GM21737 (cell line): ENCODE measurements around the gene PRKN.
"Not testable (repeated sequence)": the region's sequence is repeated elsewhere in the genome, so short reads cannot be mapped to it uniquely, and the experiment has no call there.

Source experiments
- ATAC-seq: cut with Tn5 transposase; IDR thresholded peaks from one replicate; pipeline ENCODE4 v1.9.1; 2021; ENCODE audit warnings: mild to moderate bottlenecking, moderate library complexity; ENCODE audit not compliant: unreplicated experiment

The PRKN gene

DNA sequence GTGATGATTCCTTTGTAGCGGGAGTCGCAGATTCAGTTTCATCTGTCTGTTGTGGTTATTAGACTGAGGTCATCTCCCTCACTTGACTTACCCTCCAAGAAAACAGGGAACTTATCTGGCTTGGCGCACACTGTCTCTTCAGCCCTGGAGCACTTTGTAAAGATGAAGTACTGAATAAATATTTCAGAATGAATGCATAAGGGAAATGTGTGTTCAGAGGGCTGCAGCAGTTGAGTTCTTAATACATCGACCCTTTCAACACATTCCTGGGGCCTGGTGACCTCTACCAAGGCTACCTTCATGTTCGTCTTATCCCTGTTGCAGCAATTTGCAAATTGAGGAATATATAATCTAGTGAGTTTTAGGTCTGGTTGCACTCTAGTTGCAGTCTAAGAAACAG is 801.2 kb downstream of the PRKN start:
- ATAC-seq, result no peak

DNA sequence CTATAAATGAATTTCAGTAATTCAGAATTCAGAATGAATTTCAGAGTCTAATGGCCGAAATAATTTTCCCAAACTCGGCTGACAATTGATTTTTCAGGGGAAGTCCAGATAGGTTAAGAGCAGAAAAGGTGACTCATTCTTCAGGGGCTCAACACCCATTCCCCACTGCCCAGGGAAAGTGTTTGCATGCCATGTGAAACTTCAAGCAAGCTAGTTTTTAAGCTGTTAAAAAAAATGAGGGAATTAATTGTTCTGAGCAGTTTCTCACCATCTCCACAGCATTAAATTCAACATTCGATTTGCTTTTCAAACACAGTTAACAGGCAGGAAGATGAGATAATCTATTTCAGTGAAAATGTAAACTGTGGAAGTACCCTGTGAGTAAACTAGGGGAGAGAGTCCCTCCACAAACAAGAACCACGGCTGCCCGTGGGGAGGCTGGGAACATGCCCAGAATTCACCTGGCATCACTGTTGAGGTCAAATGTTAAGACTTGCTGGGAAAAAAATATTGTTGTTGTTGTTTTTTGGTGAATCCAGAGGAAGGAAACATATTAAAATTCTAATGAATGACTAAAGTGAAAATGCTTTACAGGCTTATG is 803.0 kb downstream of the PRKN start:
- ATAC-seq, result no peak

DNA sequence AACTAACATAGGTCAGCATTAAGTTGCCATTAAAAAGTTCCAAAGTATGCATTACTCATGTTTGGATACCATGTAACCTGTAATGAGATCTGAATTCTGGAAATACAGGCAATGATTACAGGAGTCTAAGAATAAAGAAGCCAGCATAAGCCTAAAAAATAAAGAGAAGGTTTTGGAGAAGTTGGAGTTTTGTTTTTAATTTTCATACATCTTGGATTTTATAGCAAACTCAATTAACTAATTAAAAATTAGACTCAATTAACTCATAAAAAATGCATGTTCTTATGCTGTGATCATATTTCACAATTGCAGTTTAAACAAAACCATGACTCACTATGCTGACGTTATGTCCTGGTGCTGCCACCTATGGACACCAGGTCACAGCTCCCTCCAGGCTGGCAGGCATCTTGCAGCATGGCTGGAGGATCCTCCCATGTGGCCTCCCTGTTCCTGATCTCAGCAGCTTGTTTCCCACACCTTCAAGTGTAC is 804.9 kb downstream of the PRKN start:
- ATAC-seq, result no peak

DNA sequence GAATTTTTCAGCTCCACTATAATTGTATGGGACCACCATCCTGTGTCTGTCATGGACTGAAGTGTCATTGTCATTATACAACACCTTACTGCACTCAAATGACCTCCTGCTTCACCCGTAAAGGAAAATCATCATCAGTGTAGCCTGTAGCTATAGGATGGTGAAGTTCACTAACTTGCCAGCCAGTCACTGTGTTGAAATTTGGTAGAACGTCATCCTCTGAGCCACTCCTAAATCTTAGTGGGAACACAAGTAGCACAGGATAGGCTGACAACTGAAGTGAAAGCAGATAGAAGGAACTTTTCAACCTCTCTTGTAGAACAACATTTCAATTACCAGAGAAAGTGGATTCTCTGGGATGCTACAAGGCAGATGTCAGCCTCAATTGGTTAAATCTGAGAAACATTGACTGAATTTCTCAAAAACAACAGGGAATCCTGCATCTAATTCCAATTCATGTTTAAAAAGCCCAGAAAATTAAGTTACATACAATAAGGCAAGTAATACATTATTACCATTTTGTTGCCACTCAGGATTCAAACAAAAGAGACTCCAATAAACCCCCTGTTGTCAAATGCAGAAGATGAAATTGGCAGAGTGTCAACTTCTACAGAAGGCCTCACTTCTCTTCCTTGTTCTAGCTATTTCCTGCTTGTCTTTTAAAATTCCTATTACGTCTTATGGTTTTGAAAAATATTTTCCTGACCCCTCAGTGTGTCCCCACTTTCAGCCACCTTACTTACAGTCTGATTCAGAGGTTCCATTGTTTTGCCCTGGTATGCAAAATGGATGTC is 805.8 kb downstream of the PRKN start:
- no peak for ATAC-seq

DNA sequence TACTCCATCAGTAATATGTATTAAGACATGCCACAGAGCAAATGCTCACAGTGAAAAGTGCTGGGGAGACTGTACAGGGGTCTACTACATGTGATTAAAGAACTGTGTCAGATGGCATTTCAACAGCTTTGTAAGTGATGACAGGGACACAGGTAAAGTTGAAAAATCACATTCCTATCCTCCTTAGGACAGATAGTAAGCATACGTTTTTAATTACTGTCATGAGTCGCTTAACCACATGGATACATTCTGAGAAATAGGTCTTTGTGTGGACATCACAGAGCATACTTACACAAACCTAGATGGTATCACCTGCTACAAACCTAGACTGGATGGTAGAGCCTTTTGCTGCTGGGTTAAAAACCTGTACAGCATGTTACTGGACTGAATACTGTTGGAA is 807.9 kb downstream of the PRKN start:
- ATAC-seq, result no peak

DNA sequence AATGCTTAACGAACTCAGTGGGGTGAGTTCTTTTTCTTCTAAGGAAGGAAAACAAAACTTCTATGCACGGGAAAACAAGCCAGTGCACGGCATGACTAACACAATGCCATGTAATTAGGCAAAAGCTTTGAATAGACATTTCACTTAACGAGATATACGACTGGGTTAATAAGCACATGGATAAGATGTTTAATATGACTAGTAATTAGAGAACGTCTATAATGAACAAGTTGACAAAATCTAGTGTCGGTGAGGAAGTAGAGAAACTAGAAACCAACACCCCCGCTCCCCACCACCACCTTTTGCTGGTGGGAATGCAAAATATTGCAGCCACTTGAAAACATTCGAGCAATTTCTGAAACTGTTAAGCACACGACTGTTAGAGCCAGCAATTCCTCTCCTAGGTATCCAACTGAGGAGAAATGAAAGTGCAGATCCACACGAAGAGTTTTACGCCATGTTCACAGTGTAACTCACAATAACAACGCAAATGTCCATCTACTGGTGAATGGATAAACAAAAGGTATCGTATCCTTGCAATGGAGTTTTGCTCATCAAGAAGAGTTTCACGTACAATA is 808.8 kb downstream of the PRKN start:
- ATAC-seq, result no peak

DNA sequence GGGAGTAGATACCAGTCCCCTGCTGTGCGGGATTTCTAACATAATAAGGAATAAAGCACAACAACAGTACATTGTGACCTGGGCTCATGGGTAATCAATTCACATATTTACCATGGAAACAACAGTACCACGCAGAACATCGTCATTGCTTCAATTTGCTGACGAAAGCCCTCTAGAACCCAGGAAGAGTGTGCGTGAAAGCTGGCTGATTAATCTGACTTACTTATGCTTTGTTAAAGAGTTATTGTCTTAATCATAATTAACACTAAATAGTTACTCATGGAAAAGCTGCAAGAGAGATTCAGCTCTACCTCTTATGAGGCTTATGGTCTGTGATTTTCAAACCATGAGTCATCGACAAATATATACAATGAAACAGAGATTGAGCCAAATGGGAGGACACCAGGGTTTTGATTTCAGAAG is 809.4 kb downstream of the PRKN start:
- no peak for ATAC-seq

DNA sequence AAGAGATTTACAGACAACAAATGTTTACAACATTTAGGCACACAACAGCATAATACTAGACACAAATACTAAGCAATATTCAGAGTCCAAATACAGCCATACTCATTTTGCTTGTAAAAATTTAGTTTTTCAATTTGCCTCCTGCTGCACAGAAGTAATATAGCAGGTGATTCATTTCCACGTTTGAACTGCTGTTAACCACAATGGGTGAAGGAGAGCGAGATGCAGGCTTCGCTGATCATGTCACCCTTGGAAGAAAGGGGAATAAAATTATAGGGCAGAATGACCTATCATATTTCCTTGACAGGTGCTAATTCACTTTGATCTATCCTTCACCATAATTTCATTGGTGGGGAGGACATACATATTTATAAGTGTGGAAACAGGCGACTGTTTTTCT is 809.9 kb downstream of the PRKN start:
- ATAC-seq, result no peak

DNA sequence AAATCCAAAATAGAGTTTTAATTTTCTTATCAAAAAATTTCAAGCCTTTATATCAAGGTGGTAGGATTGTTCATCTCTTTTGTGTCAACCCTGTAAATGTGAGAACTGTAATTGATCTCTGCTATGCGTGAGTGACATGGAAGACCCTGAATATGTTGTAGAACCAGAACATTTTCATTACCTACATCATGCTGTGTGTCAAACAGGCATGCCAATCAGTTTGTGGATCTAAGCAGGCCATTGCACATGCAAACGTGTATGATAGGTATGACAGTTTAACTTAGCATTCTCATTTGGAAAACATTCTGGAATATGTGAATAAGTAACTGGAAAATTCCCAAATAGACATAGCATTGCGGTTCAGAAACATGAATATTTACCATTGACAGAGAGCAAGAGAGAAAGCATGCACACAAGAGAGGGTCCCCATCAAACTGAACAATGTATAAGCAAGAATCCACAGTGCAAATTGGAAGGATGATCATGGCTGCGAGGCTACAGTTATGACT is 812.1 kb downstream of the PRKN start:
- no peak for ATAC-seq

DNA sequence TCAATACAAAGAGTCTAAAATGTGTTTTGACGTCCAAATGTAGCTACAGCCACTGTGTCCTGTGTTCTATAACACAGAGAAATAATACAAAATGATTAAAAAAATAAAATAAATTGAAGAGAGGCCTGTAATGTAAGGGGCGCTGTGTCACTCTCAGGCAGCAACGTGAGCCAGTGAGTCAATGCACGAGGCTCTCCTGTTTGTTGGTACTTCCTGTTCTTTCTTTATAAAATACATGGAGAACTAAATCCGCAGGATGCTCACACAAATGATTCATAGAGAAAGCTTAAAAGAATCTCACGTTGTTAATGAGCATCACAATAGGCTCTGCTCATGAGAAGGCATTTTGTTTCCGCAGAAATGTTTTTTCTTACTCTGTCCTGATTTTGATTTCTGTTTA is 818.7 kb downstream of the PRKN start:
- ATAC-seq, result no peak

DNA sequence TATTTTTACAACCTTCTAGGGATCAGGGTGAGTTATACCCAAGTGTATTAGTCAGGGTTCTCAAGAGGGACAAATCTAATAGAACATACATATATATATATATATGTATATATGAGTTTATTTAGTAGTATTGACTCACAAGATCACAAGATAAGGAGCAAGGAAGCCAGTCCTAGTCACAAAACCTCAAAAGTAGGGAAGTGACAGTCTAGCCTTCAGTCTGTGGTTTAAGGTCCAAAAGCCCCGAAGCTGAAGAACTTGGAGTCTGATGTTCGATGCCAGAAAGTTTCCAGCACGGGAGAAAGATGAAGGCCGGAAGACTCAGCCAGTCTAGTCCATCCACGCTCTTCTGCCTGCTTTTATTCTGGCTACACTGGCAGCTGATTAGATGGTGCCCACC is 821.0 kb downstream of the PRKN start:
- no peak for ATAC-seq

DNA sequence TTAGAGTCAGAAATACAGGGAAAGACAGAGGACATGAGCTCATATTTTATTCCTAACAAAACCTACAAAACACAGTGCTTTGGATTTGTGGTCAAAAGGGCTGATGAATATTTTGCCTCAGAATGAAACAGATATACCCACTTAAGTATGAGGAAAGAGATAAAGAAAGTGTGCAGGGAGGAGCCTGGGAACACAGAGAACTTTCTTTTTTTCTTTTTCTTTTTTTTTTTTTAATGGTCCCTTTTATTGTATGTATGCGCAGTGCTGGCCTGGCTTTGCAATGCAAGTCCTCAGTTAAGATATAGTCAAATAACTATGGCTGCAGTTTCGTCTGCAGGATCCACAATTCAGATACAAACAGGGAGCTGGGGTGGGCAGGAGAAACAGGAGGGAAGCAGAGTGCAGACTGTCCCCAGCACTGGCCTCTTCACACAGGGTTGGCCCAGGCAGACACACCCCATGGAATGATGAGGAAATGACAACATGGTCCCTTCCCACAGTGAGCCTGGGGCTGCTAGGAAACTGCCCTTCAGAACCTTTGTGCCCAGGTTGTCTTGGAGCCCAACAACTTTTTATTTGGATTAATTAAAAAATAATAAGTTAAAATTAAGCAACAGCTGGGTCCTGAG is 823.9 kb downstream of the PRKN start:
- ATAC-seq, result no peak

DNA sequence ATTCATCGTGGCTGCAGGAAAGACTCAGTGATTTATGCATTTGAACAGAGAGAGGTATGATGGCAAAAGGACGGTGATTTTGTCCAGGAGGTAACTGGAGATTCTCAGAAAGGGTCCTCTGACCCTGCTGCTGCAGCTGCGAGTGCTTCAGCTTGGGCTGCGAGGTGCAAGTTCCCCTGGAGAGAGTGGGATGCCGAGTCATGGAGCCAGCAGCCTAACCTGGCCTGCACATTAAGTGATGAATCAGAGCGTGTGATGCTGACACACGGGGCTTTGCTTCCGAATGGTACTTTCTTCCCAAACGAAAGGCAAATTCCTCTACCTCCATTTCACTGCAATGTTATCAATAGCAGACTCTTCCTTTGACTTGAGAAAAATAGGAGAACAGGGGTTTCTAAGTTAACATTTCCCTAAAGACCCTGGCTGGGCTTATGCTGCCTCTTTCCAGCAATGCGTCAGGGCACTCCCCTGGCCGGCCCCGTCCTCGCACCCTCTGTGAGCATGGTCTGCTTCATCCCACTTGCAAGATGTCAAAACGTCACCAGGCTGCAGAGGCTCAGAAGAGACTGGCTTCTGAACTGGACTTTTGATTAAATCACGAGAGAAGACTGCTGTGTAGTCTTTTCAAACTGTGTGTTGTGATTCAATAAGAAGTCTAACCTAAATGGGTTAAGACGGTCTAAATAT is 825.7 kb downstream of the PRKN start:
- ATAC-seq, result no peak

DNA sequence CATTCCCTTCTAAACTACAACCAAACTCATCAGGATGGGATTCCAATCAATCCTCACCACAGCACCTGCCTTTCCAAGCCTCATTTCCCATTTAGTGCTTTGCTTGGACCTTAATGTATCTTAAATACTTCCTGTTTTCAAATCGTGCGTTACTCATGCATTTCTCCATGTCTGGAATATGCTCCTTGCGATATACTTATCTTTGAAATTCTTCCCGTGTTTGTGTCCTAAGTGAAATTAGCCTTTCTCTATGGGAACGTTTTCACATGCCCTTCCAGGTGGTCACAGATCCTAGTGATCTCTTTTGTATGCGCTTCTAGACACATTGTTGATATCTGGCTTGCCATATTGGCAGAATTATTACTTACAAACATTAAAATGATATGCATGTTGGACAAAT is 833.1 kb downstream of the PRKN start:
- ATAC-seq, result no peak

DNA sequence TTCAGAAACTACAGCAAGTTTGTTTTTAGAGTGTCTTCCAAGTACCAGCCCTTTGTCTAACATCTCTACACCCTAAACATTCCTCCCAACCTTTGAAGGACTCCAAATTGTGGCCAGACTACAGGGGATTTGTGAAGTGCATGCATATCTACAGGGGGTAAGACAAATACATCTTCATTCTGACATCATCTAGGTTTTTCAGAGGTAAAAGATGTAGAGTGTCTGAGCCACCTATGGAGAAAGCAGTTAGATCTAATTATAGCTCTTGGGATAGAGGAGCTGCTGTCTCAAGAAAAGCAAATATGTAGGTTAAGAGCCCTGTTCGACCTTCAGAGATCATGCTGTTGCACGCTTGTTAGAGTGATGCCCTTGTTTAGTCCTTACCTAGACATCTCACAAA is 836.0 kb downstream of the PRKN start:
- no peak for ATAC-seq

DNA sequence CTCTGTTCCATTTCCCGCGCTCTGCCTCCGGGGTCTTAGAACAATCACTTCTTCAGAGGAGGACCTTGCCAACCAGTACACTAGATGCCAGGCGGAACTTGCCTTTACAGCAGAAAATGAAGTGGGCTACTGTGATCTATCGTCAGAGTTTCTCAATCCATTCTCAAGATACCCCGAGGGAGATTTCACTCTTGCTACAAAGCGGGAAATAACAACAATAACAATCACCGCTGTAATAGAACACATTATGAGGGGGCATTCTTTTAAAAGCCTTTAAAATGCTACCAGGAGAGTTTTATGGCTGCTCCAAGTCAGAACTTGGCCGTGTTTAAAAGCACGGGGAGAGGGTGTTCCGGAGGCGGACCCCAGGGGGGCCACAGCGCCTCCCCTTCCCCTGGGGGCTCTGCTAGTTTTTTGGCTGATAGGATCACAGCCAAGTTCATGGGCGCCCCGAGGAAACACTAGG is 836.7 kb downstream of the PRKN start:
- no peak for ATAC-seq

DNA sequence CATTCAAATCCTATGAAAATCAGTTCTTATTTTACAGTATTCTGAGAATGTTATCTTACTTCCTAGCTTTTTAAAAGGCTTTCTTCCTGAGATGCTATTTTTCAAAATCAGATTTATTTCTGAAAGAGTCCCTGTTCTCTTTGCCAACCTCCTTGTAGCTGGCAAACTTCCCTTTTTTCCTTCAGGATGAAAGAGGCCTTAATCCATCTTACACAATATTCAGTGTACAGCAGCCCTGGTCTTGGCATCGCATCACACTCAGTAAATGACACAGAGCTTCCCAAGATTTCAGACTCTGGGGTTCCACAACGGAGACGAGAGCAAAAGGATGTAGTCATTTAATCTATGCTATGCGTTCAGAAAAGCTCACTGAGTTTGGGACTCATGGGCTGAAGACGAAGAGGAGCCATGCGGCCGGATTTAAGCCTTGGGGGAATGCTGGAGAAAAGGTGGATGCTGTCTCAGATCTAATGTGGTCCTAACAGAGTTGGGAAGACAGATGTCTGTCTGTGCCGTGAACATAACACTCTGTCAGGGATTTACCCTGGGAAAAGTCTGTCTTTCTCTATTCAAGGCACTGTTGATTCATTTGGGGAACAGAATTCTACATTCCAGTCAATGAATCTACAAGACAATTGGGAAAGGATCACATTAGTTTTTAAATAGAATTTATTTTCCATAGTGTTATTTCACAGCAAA is 837.3 kb downstream of the PRKN start:
- no peak for ATAC-seq

DNA sequence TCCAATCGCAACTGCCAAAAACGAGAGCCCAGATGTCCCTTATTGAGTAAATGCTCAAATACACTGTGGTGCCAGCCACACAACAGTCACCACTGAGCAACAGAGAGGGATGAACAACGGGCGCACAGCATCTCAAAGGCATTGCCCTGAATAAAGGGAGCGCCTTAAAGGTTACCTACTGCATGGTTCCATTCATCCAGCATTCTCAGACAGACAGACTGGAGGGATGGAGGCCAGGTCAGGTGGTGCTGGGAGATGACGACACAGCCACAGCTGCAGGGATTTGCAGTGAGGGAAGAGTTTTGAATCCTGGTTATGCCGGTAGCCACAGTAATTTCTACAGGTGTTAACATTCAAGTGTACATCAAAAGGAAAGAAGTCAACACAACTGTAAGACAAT is 838.2 kb downstream of the PRKN start:
- no peak for ATAC-seq

DNA sequence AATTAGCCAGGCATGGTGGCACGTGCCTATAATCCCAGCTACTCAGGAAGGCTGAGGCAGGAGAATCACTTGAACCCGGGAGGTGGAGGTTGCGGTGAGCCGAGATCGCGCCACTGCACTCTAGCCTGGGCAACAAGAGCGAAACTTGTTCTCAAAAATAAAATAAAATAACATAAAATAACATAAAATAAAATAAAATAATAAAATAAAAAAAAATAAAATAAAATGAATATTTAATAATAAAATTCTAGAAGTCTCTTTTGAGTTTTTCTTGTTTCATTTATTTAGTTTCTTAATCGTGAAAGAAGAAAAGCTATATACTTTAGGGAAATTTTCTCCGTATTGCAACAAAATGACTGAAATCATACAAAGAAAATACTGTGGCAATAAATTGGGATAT is 841.0 kb downstream of the PRKN start:
- ATAC-seq, result not testable (repeated sequence)

DNA sequence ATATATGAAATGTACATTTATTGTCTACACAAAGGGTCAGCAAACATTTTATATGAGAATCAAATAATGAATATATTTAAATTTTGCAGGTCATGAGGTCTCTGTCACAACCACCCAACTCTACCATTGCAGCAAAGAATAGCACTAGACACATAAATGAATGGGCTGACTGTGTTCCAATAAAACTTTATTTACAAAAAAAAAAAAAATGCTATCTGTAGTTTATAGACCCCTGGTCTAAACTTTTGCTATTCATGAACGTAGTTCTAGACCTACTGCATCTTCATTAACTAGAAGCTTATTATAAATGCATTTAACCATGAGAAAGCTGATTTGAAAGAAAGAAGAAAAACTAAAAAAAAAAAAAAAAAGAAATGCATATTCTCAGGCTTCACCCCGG is 842.8 kb downstream of the PRKN start:
- no peak for ATAC-seq
